Motor neuron (in vitro differentiated cells): Measurements from ENCODE around the gene PLEKHO2. TPM values are rescaled to one million over a fixed set of nuclear protein-coding genes. Genes with fewer than 3 reads are reported as not detected.
"Not testable (repeated sequence)": the region's sequence is repeated elsewhere in the genome, so short reads cannot be mapped to it uniquely, and the experiment has no call there.

Experiments
- ATAC-seq, 8 experiments: fragments of 200-7000 bp; cut with Tn5 transposase; replicated peaks in 6 of 8; 2 replicates each; pipeline ENCODE4 v1.8.0; 2021; ENCODE audit warnings: mild to moderate bottlenecking in 8 of 8, moderate library complexity in 8 of 8
- H3K27ac ChIP-seq, 2 donors: fragments of 250-450 bp; sonication (Bioruptor Pico); 2 replicates each; pipeline ENCODE4 v1.9.0; 2021; ENCODE audit warnings: antibody characterized with exemption in 2 of 2, mild to moderate bottlenecking in 2 of 2, moderate library complexity in 1 of 2
- H3K4me1 ChIP-seq, 2 donors: fragments of 250-450 bp; sonication (Bioruptor Pico); replicated peaks in 1 of 2; 2 replicates each; pipeline ENCODE4 v1.6.1; 2021; ENCODE audit warnings: antibody characterized with exemption in 2 of 2, mild to moderate bottlenecking in 2 of 2, moderate library complexity in 1 of 2
- H3K4me3 ChIP-seq, 5 donors: fragments of 250-450 bp; sonication (Bioruptor Pico); 2 replicates each; pipeline ENCODE4 v1.9.0; 2021; ENCODE audit warnings: antibody characterized with exemption in 5 of 5, mild to moderate bottlenecking in 5 of 5, moderate library complexity in 4 of 5
- WGBS, 10 experiments: fragments of 450-650 bp; shearing (Covaris generic); methylation state at CpG; one replicate each; pipeline ENCODE4 v1.0.0; 2022; 5-methylcytosine and 5-hydroxymethylcytosine counted together
- in situ Hi-C, 9 experiments: fragments of 400-800 bp; cut with MboI; loops; one replicate each; pipeline ENCODE4 v1.15.0; 2021; ENCODE audit warnings: low sequenced_read_pairs in 9 of 9, low pct_unique_long_range_greater_than_20kb in 2 of 9; ENCODE audit not compliant: unreplicated experiment in 9 of 9
- total RNA-seq, 8 experiments: library from RNA; unstranded; fragments of 300-600 nt; gene quantifications; 2 replicates each; pipeline versions ENCODE4 v1.2.3 to v1.2.4, GENCODE V29; 2022

PLEKHO2 gene, protein sequence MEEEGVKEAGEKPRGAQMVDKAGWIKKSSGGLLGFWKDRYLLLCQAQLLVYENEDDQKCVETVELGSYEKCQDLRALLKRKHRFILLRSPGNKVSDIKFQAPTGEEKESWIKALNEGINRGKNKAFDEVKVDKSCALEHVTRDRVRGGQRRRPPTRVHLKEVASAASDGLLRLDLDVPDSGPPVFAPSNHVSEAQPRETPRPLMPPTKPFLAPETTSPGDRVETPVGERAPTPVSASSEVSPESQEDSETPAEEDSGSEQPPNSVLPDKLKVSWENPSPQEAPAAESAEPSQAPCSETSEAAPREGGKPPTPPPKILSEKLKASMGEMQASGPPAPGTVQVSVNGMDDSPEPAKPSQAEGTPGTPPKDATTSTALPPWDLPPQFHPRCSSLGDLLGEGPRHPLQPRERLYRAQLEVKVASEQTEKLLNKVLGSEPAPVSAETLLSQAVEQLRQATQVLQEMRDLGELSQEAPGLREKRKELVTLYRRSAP
- total RNA-seq: 10 to 100 TPM in 3 of 8 experiments, 1 to 10 TPM in 5; 2.3 to 57.2 (median 6.5) TPM

DNA sequence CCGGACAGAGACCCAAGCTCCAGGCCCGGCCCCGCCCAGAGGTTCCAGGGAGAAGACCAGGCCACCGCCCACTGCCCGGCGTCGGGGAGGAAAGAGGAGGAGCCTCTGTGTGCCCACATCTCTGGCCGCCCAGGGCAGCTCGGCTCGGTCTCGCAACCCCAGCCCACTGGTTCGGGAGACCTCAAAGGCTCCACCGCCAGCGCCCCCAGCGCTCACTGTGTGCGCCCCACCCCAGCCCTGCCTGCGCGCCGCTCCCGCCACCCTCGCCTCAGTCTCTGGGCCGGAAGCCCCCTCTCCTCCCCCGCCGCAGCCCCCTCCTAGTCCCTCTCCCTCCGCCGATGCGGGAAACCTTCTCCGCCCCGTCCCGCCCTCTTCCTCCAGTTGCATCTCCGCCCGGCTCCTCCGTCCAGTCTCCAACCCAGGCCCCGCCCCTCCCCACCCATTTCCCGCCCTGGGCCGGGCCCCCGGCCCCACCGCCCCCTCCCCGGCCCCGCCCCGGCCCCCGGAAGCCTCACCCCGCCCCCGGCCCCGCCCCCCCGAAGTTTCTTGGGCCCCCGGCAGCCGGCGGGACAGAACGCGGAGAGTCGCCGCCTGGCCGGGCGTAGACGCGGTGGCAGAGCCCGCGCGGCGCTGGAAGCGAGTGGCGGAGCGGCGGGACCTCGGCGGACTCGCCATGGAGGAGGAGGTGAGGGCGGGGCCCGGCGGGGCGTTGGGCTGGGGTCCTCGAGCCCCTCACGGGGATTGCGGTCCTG is at the start of gene PLEKHO2:
Gene PLEKHO2 (plus strand): TSS at position 572 of the 752 bp plus-strand sequence. CDS start 102 bp downstream, at position 674.
- in situ Hi-C loops: no loop called here

DNA sequence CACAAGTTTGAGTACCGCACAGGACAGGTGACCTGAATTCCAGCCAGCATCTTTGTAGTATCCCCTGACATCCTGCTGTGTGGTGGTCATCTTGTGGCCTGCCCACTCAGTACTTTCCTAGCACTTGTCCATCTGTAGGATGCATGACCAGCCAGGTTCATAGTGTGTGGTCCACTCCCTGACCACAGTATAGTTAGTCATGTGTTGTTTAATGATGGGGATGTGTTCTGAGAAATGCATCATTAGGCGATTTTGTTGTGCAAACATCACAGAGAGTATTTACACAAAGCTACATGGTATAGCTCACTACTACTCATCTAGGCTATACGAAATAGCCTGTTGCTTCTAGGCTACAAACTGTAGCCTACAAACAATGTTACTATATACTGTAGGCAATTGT is 49.4 kb upstream of the PLEKHO2 start:
- WGBS, 10 experiments: 29 to 100% (median 71%) methylated on average over 1 to 3 of the region's 3 CpGs; no CpG with 5 or more reads in 2 of the 10 experiments
- in situ Hi-C loops: no loop called here
- ATAC-seq: peak in 1 of 8 experiments; percentile 34
- H3K27ac ChIP-seq: no peak overlapping the region
- H3K4me1 ChIP-seq: no peaks in the 10 kb centered on the region
- no peak overlapping the region for H3K4me3 ChIP-seq

More for the DNA sequence above, at the start of gene PLEKHO2:
- H3K4me3 ChIP-seq: peak within 1 kb of the TSS; percentile 40 to 76 (median 54)
- peak within 1 kb of the TSS; percentile 20 to 76 for H3K27ac ChIP-seq
- 0% methylated on average over 2 to 3 of the region's 75 CpGs; no CpG with 5 or more reads in 8 of the 10 experiments for WGBS, 10 experiments
- H3K4me1 ChIP-seq: peaks cover 4 to 22% of the 10 kb centered on the region in 2 donors
- peak; percentile 70 to 94 (median 90) for ATAC-seq

DNA sequence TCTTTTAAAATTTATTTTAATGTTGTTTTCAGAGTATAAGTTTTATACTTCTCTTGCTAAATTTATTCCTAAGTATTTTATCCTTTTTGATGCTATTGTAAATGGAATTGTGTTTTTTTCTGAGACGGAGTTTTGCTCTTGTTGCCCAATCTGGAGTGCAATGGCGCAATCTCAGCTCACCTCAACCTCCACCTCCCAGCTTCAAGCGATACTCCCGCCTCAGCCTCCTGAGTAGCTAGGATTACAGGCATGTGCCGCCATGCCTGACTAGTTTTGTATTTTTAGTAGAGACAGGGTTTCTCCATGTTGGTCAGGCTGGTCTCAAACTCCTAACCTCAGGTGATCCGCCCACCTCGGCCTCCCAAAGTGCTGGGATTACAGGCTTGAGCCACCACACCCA is 46.4 kb upstream of the PLEKHO2 start:
- WGBS, 10 experiments: 70 to 100% (median 86%) methylated on average over 1 to 5 of the region's 7 CpGs; no CpG with 5 or more reads in 3 of the 10 experiments
- H3K4me3 ChIP-seq, H3K4me1 ChIP-seq, H3K27ac ChIP-seq, in situ Hi-C loops, ATAC-seq: not testable (repeated sequence)

DNA sequence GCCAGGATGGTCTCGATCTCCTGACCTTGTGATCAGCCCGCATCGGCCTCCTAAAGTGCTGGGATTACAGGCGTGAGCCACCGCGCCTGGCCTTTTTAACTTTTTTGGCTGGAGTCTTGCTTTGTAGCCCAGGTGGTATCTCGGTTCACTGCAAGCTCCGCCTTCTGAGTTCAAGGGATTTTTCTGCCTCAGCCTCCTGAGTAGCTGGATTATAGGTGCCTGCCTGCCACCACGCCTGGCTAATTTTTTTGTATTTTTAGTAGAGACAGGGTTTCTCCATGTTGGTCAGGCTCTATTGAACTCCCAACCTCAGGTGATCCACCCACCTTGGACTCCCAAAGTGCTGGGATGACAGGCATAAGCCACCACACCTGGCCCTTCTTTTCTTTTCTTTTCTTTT is 45.8 kb upstream of the PLEKHO2 start:
- 60 to 100% (median 92%) methylated on average over 1 to 8 of the region's 9 CpGs; no CpG with 5 or more reads in 4 of the 10 experiments for WGBS, 10 experiments
- in situ Hi-C loops, ATAC-seq, H3K4me3 ChIP-seq, H3K27ac ChIP-seq, H3K4me1 ChIP-seq: not testable (repeated sequence)

DNA sequence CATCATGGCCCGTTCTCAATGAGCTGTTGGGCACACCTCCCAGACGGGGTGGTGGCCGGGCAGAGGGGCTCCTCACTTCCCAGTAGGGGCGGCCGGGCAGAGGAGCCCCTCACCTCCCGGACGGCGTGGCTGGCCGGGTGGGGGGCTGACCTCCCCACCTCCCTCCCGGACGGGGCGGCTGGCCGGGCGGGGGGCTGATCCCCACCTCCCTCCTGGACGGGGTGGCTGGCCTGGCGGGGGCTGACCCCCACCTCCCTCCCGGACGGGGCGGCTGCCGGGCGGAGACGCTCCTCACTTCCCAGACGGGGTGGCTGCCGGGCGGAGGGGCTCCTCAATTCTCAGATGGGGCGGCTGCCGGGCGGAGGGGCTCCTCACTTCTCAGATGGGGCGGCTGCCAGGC is 42.8 kb upstream of the PLEKHO2 start:
- ATAC-seq, H3K4me1 ChIP-seq, H3K27ac ChIP-seq, H3K4me3 ChIP-seq, in situ Hi-C loops: not testable (repeated sequence)
- WGBS, 10 experiments: no CpG with 5 or more reads among the region's 29 CpGs

DNA sequence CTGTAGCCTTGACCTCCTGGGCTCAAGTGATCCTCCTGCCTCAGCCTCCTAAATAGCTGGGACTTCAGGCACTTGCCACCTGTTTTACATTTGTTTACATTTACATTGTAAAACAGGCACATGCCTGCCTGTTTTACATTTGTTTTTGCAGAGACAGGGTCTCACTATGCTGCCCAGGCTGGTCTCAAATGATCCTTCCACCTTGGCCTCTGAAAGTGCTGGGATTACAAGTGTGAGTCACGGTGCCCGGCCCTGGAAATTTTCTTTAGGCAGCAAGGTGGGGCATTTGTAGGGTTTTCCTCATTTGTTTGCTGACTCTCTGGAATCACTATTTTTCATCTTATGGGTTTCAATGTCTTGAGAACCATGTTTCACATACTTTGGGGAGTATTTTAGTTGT is 41.2 kb upstream of the PLEKHO2 start:
- H3K27ac ChIP-seq: no peak overlapping the region
- H3K4me3 ChIP-seq: no peak overlapping the region
- 57 to 100% (median 96%) methylated on average over 1 to 2 of the region's 2 CpGs; no CpG with 5 or more reads in 4 of the 10 experiments for WGBS, 10 experiments
- ATAC-seq: no peak
- peaks cover 0 to 4% of the 10 kb centered on the region in 2 donors for H3K4me1 ChIP-seq
- in situ Hi-C loops: no loop called here

DNA sequence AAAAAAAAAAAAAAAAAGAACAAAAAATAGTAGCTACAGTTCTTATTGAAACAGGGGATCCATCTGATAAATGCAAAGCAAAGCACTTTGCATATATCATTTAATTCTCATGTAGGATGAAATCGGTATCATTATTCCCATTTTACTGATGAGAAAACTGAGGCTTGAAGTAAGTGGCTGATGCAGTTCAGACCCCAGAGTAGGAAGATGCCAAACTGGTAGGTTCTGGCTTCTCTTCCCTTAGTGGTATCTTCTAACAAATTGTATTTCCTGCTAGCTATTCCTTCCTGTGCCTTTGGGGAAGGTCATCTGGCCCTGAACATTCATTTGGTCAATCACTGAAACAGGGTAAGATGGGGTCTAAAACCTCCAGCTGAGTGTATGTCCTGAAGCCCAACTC is 38.2 kb upstream of the PLEKHO2 start:
- no peak for ATAC-seq
- no peak overlapping the region for H3K27ac ChIP-seq
- WGBS, 10 experiments: 86 to 100% (median 100%) methylated on average over 1 of the region's 1 CpG; no CpG with 5 or more reads in 4 of the 10 experiments
- H3K4me1 ChIP-seq: peaks cover 0 to 4% of the 10 kb centered on the region in 2 donors
- H3K4me3 ChIP-seq: no peak overlapping the region
- in situ Hi-C loops: no loop called here

DNA sequence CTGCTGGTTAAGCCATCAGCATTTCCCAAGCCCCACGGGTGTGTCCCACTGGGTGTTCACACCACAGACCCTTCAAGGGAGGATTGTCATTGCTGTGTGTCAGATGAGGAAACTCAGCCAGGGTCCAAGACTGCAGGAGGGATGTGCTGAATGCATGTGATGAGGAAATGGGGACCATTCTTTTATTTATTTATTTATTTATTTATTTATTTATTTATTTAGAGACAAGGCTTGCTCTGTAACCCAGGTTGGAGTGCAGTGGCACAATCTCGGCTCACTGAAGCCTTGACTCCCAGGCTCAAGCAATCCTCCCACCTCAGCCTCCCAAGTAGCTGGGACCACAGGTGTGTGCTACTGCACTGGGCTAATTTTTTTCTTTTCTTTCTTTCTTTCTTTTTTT is 37.1 kb upstream of the PLEKHO2 start:
- in situ Hi-C loops: loop anchor here in 1 of 9 experiments (5.0 kb wide), 1 partner anchor 72 kb away; no protein-coding TSS in a partner anchor
- Histone ChIP-seq H3K4me3 (no peak overlapping the region), H3K27ac (no peak overlapping the region), H3K4me1 (peaks cover 0 to 8% of the 10 kb centered on the region in 2 donors)
- no peak for ATAC-seq
- 0 to 100% (median 30%) methylated on average over 1 to 2 of the region's 2 CpGs; no CpG with 5 or more reads in 3 of the 10 experiments for WGBS, 10 experiments

DNA sequence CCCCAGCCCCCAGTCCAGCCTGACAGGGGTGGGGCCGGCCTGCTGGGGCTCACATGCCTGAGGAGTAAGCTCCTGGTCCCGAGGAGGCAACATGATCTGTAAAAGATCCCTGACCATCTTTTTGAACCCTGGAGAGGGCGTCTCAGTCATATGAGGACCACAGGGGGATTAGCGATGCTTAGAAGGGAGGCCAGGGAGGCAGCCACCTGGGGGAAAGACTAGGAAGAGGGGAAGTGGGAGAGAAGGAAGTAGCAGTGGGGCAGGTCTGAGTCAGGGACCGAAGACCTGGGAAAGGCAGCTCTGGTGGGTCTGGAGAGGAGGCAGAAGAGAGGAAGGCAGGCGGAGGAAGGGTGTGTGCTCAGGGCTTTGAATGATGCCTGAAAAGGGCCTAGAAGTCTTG is 35.2 kb upstream of the PLEKHO2 start:
- no peak overlapping the region for H3K4me3 ChIP-seq
- in situ Hi-C loops: loop anchor here in 1 of 9 experiments (5.0 kb wide), 1 partner anchor 74 kb away; no protein-coding TSS in a partner anchor
- ATAC-seq: no peak
- peaks cover 0 to 15% of the 10 kb centered on the region in 2 donors for H3K4me1 ChIP-seq
- no peak overlapping the region for H3K27ac ChIP-seq
- WGBS, 10 experiments: 0 to 83% (median 66%) methylated on average over 1 to 6 of the region's 6 CpGs; no CpG with 5 or more reads in 2 of the 10 experiments

DNA sequence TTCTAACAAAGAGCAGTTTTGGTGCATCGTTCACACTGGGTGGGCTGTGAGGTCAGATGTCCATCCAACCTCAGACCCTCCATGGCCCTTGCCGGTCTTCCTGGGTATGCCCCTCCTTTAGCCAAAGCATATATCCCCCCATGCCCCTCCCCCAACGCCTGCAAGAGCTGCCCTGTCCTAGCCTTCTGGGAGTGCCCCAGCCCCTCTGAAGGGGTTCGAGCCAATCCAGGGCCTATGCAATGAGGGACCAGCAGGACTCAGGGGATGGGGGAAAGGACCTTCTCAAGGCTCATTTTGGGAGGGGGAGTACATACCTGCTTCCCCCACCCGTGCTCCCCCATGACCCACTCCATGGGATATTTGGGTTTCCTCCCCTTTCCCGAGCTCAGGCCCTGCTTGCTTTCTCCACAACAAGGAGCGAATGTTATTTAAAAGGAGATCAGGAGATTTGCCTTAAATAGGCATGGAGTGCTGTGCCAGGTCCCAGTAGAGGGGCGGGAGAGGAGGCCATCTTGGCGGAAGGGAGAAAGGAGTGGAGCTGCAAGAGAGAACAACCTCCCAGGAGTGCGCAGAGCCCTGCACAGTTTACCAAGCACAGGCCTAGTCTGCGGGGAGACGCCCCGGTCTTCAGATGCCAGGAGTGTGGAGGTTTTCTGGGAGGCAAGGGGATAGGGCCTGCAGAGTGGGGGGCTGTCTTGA is 34.5 kb upstream of the PLEKHO2 start:
- no peak overlapping the region for H3K4me3 ChIP-seq
- in situ Hi-C loops: loop anchor here in 1 of 9 experiments (5.0 kb wide), 1 partner anchor 75 kb away; no protein-coding TSS in a partner anchor
- no peak for ATAC-seq
- 40 to 88% (median 70%) methylated on average over 1 to 2 of the region's 13 CpGs; no CpG with 5 or more reads in 7 of the 10 experiments for WGBS, 10 experiments
- no peak overlapping the region for H3K27ac ChIP-seq
- peaks cover 0 to 11% of the 10 kb centered on the region in 2 donors for H3K4me1 ChIP-seq

DNA sequence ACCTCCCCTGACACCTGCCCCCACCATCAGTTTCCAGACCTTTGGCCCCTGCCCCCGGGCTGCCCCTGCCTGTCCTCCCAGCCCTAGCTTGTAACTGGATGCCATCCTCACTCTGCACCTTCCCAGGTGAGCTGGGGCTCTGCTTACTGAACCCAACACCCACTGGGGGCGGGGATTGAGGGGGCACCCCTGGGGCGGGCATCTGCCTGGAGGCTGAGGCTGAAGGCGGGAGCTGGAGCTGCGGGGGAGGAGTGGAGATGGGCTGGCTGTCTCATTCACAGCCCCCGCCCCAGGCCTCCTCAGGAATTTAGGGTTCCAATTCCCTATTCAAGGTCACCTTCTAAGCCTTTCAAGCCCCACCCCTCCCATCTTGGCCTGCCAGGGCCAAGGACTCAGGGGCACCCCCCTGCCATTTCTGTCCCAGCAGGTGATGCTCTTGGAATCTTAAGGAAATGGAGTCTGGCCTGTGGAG is 33.9 kb upstream of the PLEKHO2 start:
- Histone ChIP-seq H3K4me3 (no peak overlapping the region), H3K4me1 (peaks cover 0 to 11% of the 10 kb centered on the region in 2 donors), H3K27ac (no peak overlapping the region)
- WGBS, 10 experiments: no CpG with 5 or more reads among the region's 6 CpGs
- in situ Hi-C loops: loop anchor here in 1 of 9 experiments (5.0 kb wide), 1 partner anchor 75 kb away; no protein-coding TSS in a partner anchor
- ATAC-seq: no peak

DNA sequence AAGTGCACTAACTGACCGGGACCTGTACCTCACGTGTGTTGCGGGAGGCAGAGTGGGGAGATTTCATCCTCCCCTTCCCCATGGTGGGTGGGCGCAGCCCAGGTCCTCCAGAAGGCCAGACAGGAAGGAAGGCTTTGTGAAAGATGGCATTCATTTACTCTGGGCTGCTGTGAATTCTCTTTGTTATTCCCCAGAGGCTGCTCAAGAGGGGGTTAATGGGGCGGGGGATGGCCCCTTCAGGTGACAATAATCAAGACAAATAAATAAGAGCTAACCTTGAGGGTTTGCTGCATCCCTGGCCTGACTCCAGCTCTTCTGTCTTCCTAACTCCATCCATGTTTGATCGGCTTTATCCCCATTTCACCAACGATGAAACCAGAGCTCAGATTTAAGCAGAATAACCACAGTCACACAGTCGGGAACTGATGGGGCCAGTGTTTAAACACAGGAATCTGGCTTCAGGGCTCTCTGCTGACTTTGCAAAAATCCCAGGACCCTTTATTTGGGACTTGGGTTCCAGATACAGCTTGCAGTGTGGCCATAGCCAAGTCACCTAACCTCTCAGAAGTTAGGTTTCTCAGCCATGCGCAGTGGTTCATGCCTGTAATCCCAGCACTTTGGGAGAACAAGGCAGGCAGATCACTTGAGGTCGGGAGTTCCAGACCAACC is 32.8 kb upstream of the PLEKHO2 start:
- 20 to 100% (median 50%) methylated on average over 1 to 8 of the region's 10 CpGs for WGBS, 10 experiments
- no peak for ATAC-seq
- no peak overlapping the region for H3K4me3 ChIP-seq
- in situ Hi-C loops: loop anchor here in 1 of 9 experiments (5.0 kb wide), 1 partner anchor 77 kb away; no protein-coding TSS in a partner anchor
- peaks cover 0 to 11% of the 10 kb centered on the region in 2 donors for H3K4me1 ChIP-seq
- no peak overlapping the region for H3K27ac ChIP-seq
